Keratinocyte (primary cell): ENCODE results near the gene ZNF644.

ENCODE experiments used
- CTCF ChIP-seq, 3 experiments: IDR thresholded peaks in 1 of 3; conservative IDR thresholded peaks in 1 of 3; optimal IDR thresholded peaks in 1 of 3; 2 replicates in 2 of 3; 3 replicates in 1 of 3; pipeline versions ENCODE3 to v1.5.1; 2011; ENCODE audit warnings: low read length in 3 of 3, mild to moderate bottlenecking in 3 of 3, moderate library complexity in 2 of 3, control low read depth in 1 of 3, inconsistent platforms in 1 of 3; ENCODE audit not compliant: insufficient read depth in 2 of 3; ENCODE audit errors: extremely low read depth in 1 of 3
- EZH2 ChIP-seq: IDR thresholded peaks from one replicate; pipeline ENCODE4 v1.6.1; 2012; ENCODE audit warnings: inconsistent platforms, mild to moderate bottlenecking, low read length, moderate library complexity

DNA sequence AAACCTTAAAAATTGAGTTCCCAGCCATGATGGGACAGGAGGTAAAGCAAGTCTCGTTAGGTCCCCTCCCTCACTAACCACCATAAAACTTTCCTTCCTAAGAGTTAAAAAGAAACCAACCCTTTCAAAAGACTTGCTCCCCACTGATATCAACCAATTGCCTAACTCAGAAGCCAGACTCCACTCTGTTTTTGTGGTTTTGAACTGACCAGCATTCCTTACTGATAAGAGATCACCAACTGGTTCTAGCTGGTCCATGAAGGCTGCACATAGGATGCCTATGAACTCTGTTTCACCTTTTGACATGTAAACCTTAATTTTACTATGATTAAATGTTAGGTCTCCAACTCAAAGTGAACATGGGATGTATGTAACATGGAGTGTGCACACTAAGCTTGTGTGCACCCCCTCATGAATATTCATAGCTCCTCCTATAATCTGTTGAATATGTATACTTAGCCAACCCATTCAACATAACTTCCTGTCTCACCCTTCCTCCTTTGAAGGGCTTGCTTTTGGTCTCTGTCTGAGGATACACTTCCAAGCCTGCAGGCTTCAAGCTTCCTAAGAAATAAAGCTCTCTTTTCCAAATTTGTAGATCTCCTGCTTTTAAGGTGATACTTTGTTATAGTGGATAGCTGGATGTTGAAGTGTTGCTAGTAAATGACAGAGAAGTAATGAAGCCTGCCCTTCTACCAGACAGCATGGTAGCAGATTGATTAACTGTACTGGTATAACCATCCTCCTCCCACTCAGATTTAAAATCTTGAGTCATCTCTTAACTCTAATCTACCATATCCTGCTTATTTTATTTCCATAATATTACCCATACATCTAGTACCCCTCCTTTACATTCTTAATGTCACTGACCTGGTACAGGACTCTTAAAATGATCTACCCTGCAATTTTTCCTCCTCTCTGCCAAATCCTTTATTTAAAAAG is 95.6 kb downstream of the ZNF644 start:
- TF ChIP-seq CTCF (optimal IDR thresholded peaks at IDR 0.05 in 1 of 3, IDR thresholded peaks at IDR 0.05 in 1 of 3, conservative IDR thresholded peaks at IDR 0.05 in 1 of 3; ENCODE audit: extremely low read depth in 1 of 3, insufficient read depth in 2 of 3, low read length in 3 of 3), result no peak
- no peak for TF ChIP-seq EZH2
